ENCODE results near the gene RAB3GAP2. TPM values are rescaled to one million over a fixed set of nuclear protein-coding genes. Genes with fewer than 3 reads are reported as not detected.
A peak's percentile ranks its signal among the peaks of the same experiment; 100 is the strongest.

Gene RAB3GAP2
- total and polyA plus RNA-seq, 10 of the 15 experiments (the other 5 are each of a cell fraction or from before 2014, with no cell fraction given) = 11.9 to 51.1 (median 24.4) TPM

DNA sequence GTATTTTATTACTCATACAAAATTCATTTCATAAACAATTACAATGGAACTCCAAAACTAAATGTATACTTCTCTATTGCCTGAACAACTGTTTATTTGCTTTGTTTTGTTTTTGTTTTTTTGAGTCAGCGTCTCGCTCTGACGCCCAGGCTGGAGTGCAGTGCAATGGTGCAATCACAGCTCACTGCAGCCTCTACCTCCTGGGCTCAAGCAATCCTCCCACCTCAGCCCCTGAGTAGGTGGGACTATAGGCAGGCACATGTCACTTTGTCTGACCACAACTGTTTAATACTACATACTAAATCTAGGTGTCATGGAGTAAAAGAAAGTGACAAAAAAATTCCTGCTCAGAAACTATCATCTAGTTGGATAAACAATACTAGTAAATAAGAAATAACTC is 49.3 kb downstream of the RAB3GAP2 start:
- ChIA-PET SMC1A (ENCODE audit: uncharacterized antibody, unreplicated experiment) (interaction anchor here (0.6 to 11.8 kb wide), 8 partner anchors 6 to 210 kb away, joined by 3 to 250 read pairs (median 3); partner anchors contain the start of gene RAB3GAP2), RAD21 (ENCODE audit: unreplicated experiment) (interaction anchor here (0.6 to 18.1 kb wide), 5 partner anchors 31 to 510 kb away, joined by 3 to 189 read pairs (median 4); partner anchors contain the start of gene RAB3GAP2), POLR2A (no interaction called here), CTCF (interaction anchor here (1.3 to 4.6 kb wide), 3 partner anchors 7 to 47 kb away, joined by 3 to 29 read pairs (median 18); no protein-coding TSS in a partner anchor)
- intact Hi-C loops (cut with micrococcal nuclease; ENCODE audit: unreplicated experiment) (no loop called here), in situ Hi-C loops (cut with MboI) (no loop called here)
- ATAC-seq (peak; percentile 35), FAIRE-seq (peak; percentile 62), DNase-seq (ENCODE audit: low read depth, low spot score) (no peak)
- H3K36me3 ChIP-seq (ENCODE audit: control insufficient read depth in 2 of 2, insufficient read depth in 2 of 2, low read length in 1 of 2) = no peaks in the 10 kb centered on the region; a peak in 1 of 4 replicates
- no peaks in the 10 kb centered on the region for H3K27me3 ChIP-seq (replicated peaks in 1 of 2; ENCODE audit: control insufficient read depth in 2 of 2, insufficient read depth in 2 of 2, low read length in 1 of 2)
- H3K4me2 ChIP-seq (ENCODE audit: control insufficient read depth, insufficient read depth) = peak overlapping the region; percentile 41; the same call in 1 of the 2 replicates
- H3K4me1 ChIP-seq (ENCODE audit: control insufficient read depth, insufficient read depth, low read length) = peaks cover 17% of the 10 kb centered on the region
- H3K9ac ChIP-seq (ENCODE audit: control insufficient read depth, insufficient read depth, low read length) = peak overlapping the region; percentile 53; the same call in 1 of the 2 replicates
- no TSS peak for BruUV-seq (replicated peaks)
- no peak overlapping the region for H2AFZ ChIP-seq (ENCODE audit: control insufficient read depth, low read depth, low read length)
- H3K79me2 ChIP-seq (ENCODE audit: control insufficient read depth, insufficient read depth, low read length) = peaks cover 75% of the 10 kb centered on the region
- H3K4me3 ChIP-seq = no peak overlapping the region
- peak overlapping the region; percentile 96; the same call in 1 of the 2 replicates for H3K27ac ChIP-seq (ENCODE audit: control insufficient read depth, insufficient read depth)
- no peaks in the 10 kb centered on the region; the same call in 2 of the 3 replicates for H3K9me3 ChIP-seq (replicated peaks; ENCODE audit: control insufficient read depth, insufficient read depth, low read length)
- WGBS (ENCODE audit: insufficient coverage, insufficient replicate concordance, low lambda C conversion rate, missing lambda C conversion rate) = 0% methylated on average over 3 of the region's 3 CpGs
- no peaks in the 10 kb centered on the region for H4K20me1 ChIP-seq (ENCODE audit: control insufficient read depth, insufficient read depth)
- TF ChIP-seq, protein P1, sequence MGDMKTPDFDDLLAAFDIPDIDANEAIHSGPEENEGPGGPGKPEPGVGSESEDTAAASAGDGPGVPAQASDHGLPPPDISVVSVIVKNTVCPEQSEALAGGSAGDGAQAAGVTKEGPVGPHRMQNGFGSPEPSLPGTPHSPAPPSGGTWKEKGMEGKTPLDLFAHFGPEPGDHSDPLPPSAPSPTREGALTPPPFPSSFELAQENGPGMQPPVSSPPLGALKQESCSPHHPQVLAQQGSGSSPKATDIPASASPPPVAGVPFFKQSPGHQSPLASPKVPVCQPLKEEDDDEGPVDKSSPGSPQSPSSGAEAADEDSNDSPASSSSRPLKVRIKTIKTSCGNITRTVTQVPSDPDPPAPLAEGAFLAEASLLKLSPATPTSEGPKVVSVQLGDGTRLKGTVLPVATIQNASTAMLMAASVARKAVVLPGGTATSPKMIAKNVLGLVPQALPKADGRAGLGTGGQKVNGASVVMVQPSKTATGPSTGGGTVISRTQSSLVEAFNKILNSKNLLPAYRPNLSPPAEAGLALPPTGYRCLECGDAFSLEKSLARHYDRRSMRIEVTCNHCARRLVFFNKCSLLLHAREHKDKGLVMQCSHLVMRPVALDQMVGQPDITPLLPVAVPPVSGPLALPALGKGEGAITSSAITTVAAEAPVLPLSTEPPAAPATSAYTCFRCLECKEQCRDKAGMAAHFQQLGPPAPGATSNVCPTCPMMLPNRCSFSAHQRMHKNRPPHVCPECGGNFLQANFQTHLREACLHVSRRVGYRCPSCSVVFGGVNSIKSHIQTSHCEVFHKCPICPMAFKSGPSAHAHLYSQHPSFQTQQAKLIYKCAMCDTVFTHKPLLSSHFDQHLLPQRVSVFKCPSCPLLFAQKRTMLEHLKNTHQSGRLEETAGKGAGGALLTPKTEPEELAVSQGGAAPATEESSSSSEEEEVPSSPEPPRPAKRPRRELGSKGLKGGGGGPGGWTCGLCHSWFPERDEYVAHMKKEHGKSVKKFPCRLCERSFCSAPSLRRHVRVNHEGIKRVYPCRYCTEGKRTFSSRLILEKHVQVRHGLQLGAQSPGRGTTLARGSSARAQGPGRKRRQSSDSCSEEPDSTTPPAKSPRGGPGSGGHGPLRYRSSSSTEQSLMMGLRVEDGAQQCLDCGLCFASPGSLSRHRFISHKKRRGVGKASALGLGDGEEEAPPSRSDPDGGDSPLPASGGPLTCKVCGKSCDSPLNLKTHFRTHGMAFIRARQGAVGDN (IDR thresholded peaks at IDR 0.05) = no peak
- TF ChIP-seq PAX5 (IDR thresholded peaks at IDR 0.05; ENCODE audit: borderline replicate concordance, low read depth, low read length) (peak; percentile 78), NFYB (IDR thresholded peaks at IDR 0.05; ENCODE audit: insufficient read depth, low read depth, low read length) (no peak), KLF5 (IDR thresholded peaks at IDR 0.05; ENCODE audit: partially characterized antibody) (no peak), ZSCAN29 (IDR thresholded peaks at IDR 0.05) (no peak), RELA (IDR thresholded peaks at IDR 0.05; ENCODE audit: borderline replicate concordance, partially characterized antibody) (no peak), CREB1 (IDR thresholded peaks at IDR 0.05; ENCODE audit: low read depth) (peak; percentile 52; the same call in 1 of the 2 replicates), JUNB (IDR thresholded peaks at IDR 0.05) (peak; percentile 46), EGR1 (IDR thresholded peaks at IDR 0.05; ENCODE audit: borderline replicate concordance in 1 of 2, low read depth in 2 of 2, low read length in 2 of 2) (peak in 1 of 2 experiments; percentile 18; a peak in 1 of 3 replicates), MTA2 (IDR thresholded peaks at IDR 0.05; ENCODE audit: low read depth) (no peak), FOXK2 (IDR thresholded peaks at IDR 0.05) (no peak), FOXM1 (IDR thresholded peaks at IDR 0.05; ENCODE audit: low read depth, low read length) (0 out of 2 replicates have a peak, but pooled peaks have one; percentile 18), NBN (IDR thresholded peaks at IDR 0.05) (no peak), CEBPB (IDR thresholded peaks at IDR 0.05; ENCODE audit: borderline replicate concordance in 1 of 2, low read depth in 2 of 2, low read length in 2 of 2) (peak in 1 of 2 experiments; percentile 28; a peak in 1 of 4 replicates)
- TF ChIP-seq, protein P2, sequence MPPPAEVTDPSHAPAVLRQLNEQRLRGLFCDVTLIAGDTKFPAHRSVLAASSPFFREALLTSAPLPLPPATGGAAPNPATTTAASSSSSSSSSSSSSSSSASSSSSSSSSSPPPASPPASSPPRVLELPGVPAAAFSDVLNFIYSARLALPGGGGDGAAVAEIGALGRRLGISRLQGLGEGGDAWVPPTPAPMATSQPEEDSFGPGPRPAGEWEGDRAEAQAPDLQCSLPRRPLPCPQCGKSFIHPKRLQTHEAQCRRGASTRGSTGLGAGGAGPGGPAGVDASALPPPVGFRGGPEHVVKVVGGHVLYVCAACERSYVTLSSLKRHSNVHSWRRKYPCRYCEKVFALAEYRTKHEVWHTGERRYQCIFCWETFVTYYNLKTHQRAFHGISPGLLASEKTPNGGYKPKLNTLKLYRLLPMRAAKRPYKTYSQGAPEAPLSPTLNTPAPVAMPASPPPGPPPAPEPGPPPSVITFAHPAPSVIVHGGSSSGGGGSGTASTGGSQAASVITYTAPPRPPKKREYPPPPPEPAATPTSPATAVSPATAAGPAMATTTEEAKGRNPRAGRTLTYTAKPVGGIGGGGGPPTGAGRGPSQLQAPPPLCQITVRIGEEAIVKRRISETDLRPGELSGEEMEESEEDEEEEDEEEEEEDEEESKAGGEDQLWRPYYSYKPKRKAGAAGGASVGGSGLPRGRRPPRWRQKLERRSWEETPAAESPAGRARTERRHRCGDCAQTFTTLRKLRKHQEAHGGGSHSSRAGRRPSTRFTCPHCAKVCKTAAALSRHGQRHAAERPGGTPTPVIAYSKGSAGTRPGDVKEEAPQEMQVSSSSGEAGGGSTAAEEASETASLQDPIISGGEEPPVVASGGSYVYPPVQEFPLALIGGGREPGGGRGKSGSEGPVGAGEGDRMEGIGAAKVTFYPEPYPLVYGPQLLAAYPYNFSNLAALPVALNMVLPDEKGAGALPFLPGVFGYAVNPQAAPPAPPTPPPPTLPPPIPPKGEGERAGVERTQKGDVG (CRISPR knock-in tag; IDR thresholded peaks at IDR 0.05) = no peak
- TF ChIP-seq, protein P3, sequence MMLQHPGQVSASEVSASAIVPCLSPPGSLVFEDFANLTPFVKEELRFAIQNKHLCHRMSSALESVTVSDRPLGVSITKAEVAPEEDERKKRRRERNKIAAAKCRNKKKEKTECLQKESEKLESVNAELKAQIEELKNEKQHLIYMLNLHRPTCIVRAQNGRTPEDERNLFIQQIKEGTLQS (IDR thresholded peaks at IDR 0.05; ENCODE audit: borderline replicate concordance, extremely low read depth, low read depth, low read length) = no peak
